K562 (cell line): ENCODE data around the gene C16orf89. TPM values are rescaled to one million over a fixed set of nuclear protein-coding genes. Genes with fewer than 3 reads are reported as not detected.

Source experiments
- ATAC-seq: fragments of 200-7000 bp; cut with Tn5 transposase; 3 replicates; pipeline ENCODE4 v1.9.1; 2020; ENCODE audit warnings: moderate library complexity
- BruUV-seq: library from RNA; stranded (reverse); fragments of 400-500 nt; replicated peaks from 2 replicates; lab custom pipeline; 2021; lab: Mats Ljungman, UMichigan
- CTCF ChIA-PET: fragments of 300-600 bp; formaldehyde crosslinking; extraction: SDS; loops from one replicate; lab custom pipeline; 2021; ENCODE audit warnings: low intra/inter-chr PET ratio; lab: Yijun Ruan, JAX
- POLR2A ChIA-PET: fragments of 300-600, 350-650 bp; sonication (Branson Sonifier 250); formaldehyde crosslinking; extraction: SDS; loops from one replicate; lab custom pipeline; 2021; ENCODE audit warnings: antibody characterized with exemption, inconsistent platforms; lab: Yijun Ruan, JAX
- DNase-seq, 4 experiments: peaks; one replicate each; pipeline versions ENCODE4 v3.0.0 to v3.0.0-alpha.2; 2011 to 2018; ENCODE audit warnings: low spot score in 3 of 4, mixed read lengths in 3 of 4; ENCODE audit errors: extremely low read depth in 1 of 4
- FAIRE-seq: peaks from 2 replicates; lab custom pipeline; 2011; peaks lifted over from hg19 to GRCh38; lab: Jason Lieb, UNC
- H2AFZ ChIP-seq: 2 replicates; pipeline ENCODE4 v1.6.0; 2011; ENCODE audit warnings: low read depth, low read length, control low read depth, inconsistent platforms
- H3K27ac ChIP-seq: fragments of 200-600 bp; 3 replicates; pipeline ENCODE4 v1.8.0; 2011; ENCODE audit warnings: low read depth, mild to moderate bottlenecking, control low read depth, inconsistent platforms, low read length, moderate library complexity, mixed read lengths; ENCODE audit errors: extremely low read depth
- H3K27me3 ChIP-seq, 2 experiments: fragments of 300-600 bp in 1 of 2; 2 replicates in 1 of 2; 3 replicates in 1 of 2; pipeline versions ENCODE4 v1.6.0 to v1.8.0; 2011; ENCODE audit warnings: inconsistent platforms in 2 of 2, low read length in 2 of 2, mild to moderate bottlenecking in 1 of 2, mixed read lengths in 1 of 2, moderate library complexity in 1 of 2; ENCODE audit not compliant: control insufficient read depth in 2 of 2, insufficient read depth in 2 of 2
- H3K36me3 ChIP-seq: fragments of 300-600 bp; 3 replicates; pipeline ENCODE4 v1.8.0; 2011; ENCODE audit warnings: mild to moderate bottlenecking, low read length, inconsistent platforms; ENCODE audit not compliant: control insufficient read depth, insufficient read depth
- H3K4me1 ChIP-seq, 2 experiments: fragments of 200-600 bp in 1 of 2; replicated peaks in 1 of 2; 2 replicates in 1 of 2; 3 replicates in 1 of 2; pipeline versions ENCODE4 v1.5.1 to v1.8.0; 2011; ENCODE audit warnings: inconsistent platforms in 2 of 2, low read length in 2 of 2, mild to moderate bottlenecking in 1 of 2, mixed read lengths in 1 of 2, moderate library complexity in 1 of 2; ENCODE audit not compliant: control insufficient read depth in 2 of 2, insufficient read depth in 2 of 2
- H3K4me2 ChIP-seq: 2 replicates; pipeline ENCODE4 v1.6.1; 2011; ENCODE audit warnings: low read length, control low read depth, inconsistent platforms, mixed read lengths; ENCODE audit not compliant: insufficient read depth
- H3K4me3 ChIP-seq: fragments of 200-600 bp; sonication (generic), shearing (Covaris generic); 2 replicates; pipeline ENCODE4 v1.5.1; 2016; ENCODE audit warnings: control low read depth, inconsistent platforms
- H3K79me2 ChIP-seq: fragments of 200-600 bp; 3 replicates; pipeline ENCODE4 v1.8.0; 2011; ENCODE audit warnings: low read length, inconsistent platforms; ENCODE audit not compliant: control insufficient read depth, insufficient read depth
- H3K9ac ChIP-seq, 2 experiments: 2 replicates each; pipeline versions ENCODE4 v1.6.0 to v1.6.1; 2011; ENCODE audit warnings: low read depth in 2 of 2, low read length in 2 of 2, control low read depth in 1 of 2, inconsistent platforms in 1 of 2, mild to moderate bottlenecking in 1 of 2, mixed read lengths in 1 of 2; ENCODE audit not compliant: insufficient read depth in 1 of 2
- H3K9me1 ChIP-seq: one replicate; pipeline ENCODE4 v1.6.0; 2011; ENCODE audit warnings: inconsistent platforms, mild to moderate bottlenecking, low read length, moderate library complexity; ENCODE audit not compliant: control insufficient read depth, insufficient read depth
- H3K9me3 ChIP-seq: replicated peaks from 2 replicates; pipeline ENCODE4 v1.5.1; 2011; ENCODE audit warnings: low read depth, low read length, inconsistent platforms; ENCODE audit not compliant: control insufficient read depth, insufficient read depth
- H4K20me1 ChIP-seq: replicated peaks from 2 replicates; pipeline ENCODE4 v1.6.1; 2011; ENCODE audit warnings: low read length, inconsistent platforms, mixed read lengths; ENCODE audit not compliant: control insufficient read depth, insufficient read depth
- CAMTA2 ChIP-seq: fragments of 250-450 bp; sonication (Bioruptor Pico); conservative IDR thresholded peaks from 2 replicates; pipeline ENCODE4 v1.5.1; 2022
- CEBPG ChIP-seq, 3 experiments: fragments of 200-800 bp in 1 of 3; sonication (Bioruptor generic) in 1 of 3; sonication (generic) in 1 of 3; formaldehyde crosslinking in 1 of 3; IDR thresholded peaks in 2 of 3; conservative IDR thresholded peaks in 1 of 3; 2 replicates each; pipeline versions ENCODE4 v1.6.1 to v1.8.0; 2016 to 2022; ENCODE audit warnings: missing compliant biosample characterization in 2 of 3, missing genetic modification characterization in 2 of 3, mild to moderate bottlenecking in 1 of 3, missing genetic modification reagents in 1 of 3
- EGR1 ChIP-seq: fragments of 450-650 bp; conservative IDR thresholded peaks from 2 replicates; pipeline ENCODE4 v1.6.1; 2017; ENCODE audit warnings: mild to moderate bottlenecking
- HNRNPK ChIP-seq: fragments of 200-400 bp; formaldehyde crosslinking; IDR thresholded peaks from one replicate; pipeline ENCODE4 v1.6.1; 2018; ENCODE audit warnings: mild to moderate bottlenecking, low read depth, low read length; ENCODE audit not compliant: poor library complexity, severe bottlenecking
- PTRF ChIP-seq: fragments of 450-650 bp; IDR thresholded peaks from 2 replicates; pipeline ENCODE4 v1.6.1; 2016; ENCODE audit warnings: mild to moderate bottlenecking, missing genetic modification characterization, missing compliant biosample characterization
- SMAD2 ChIP-seq: fragments of 150-350 bp; IDR thresholded peaks from 2 replicates; pipeline ENCODE4 v1.6.1; 2014; ENCODE audit warnings: low read depth, mild to moderate bottlenecking, low read length
- U2AF1 ChIP-seq: fragments of 200-400 bp; formaldehyde crosslinking; optimal IDR thresholded peaks from 2 replicates; pipeline ENCODE3; 2017; ENCODE audit warnings: mild to moderate bottlenecking, low read depth, low read length, moderate library complexity
- YY1 ChIP-seq, 3 experiments: IDR thresholded peaks; 2 replicates each; pipeline ENCODE4 v1.6.1; 2011; ENCODE audit warnings: low read length in 2 of 3, mild to moderate bottlenecking in 2 of 3, moderate library complexity in 2 of 3, borderline replicate concordance in 1 of 3, control low read depth in 1 of 3, low read depth in 1 of 3; ENCODE audit not compliant: insufficient read depth in 3 of 3, insufficient replicate concordance in 2 of 3, control insufficient read depth in 1 of 3, insufficient read length in 1 of 3; ENCODE audit errors: extremely low read depth in 1 of 3
- ZNF589 ChIP-seq: fragments of 200-800 bp; sonication (Bioruptor generic); IDR thresholded peaks from 2 replicates; pipeline ENCODE4 v1.6.1; 2016; ENCODE audit warnings: low read depth, missing genetic modification characterization, missing compliant biosample characterization
- WGBS: fragments of 100-300 bp; shearing (Covaris generic); methylation state at CpG from one replicate; pipeline ENCODE4 v1.1.6; 2016; ENCODE audit warnings: low coverage, mixed read lengths; ENCODE audit not compliant: insufficient coverage; ENCODE audit errors: missing lambda C conversion rate; 5-methylcytosine and 5-hydroxymethylcytosine counted together
- in situ Hi-C: fragments of 300-500 bp; cut with MboI; formaldehyde crosslinking; loops from 4 replicates; pipeline ENCODE4 v1.15.0; 2018; ENCODE audit warnings: inconsistent platforms, mixed read lengths
- intact Hi-C: fragments of 100-400 bp; cut with micrococcal nuclease; formaldehyde crosslinking; loops from 2 replicates; pipeline ENCODE4 v1.14.2; 2022
- polyA plus RNA-seq, 8 experiments: library from polyadenylated mRNA; depleted of rRNA in 4 of 8; stranded (reverse) in 5 of 8; unstranded in 3 of 8; fragments of >200 nt; fragmentation: Nextera tagmentation in 2 of 8; fragmentation: Illumina TruSeq in 1 of 8; extraction: Ambion mirVana in 2 of 8; extraction: Trizol in 1 of 8; gene quantifications; 2 replicates each; pipeline versions ENCODE4 v1.2.1 to v1.2.3, GENCODE V29; 2011 to 2014; ENCODE audit warnings: inconsistent platforms in 1 of 8, missing spikeins in 1 of 8
- total RNA-seq, 7 experiments: library from RNA; depleted of rRNA in 6 of 7; stranded (reverse); fragments of >200 nt in 6 of 7; fragmentation: Illumina TruSeq in 2 of 7; extraction: Trizol in 2 of 7; gene quantifications; 2 replicates each; pipeline versions ENCODE4 v1.2.1 to v1.2.3, GENCODE V29; 2011 to 2021; ENCODE audit warnings: low replicate concordance in 1 of 7
- TF ChIP-seq, protein P1 (sequence below), 2 experiments: fragments of 450-650 bp in 1 of 2; sonication (generic) in 1 of 2; formaldehyde crosslinking in 1 of 2; IDR thresholded peaks in 1 of 2; conservative IDR thresholded peaks in 1 of 2; 2 replicates each; pipeline versions ENCODE4 v1.6.1 to v1.8.1; 2016 to 2023; ENCODE audit warnings: mild to moderate bottlenecking in 2 of 2, moderate library complexity in 2 of 2, inconsistent platforms in 1 of 2, missing genetic modification reagents in 1 of 2

The C16orf89 gene
- total and polyA plus RNA-seq, 9 of the 15 experiments (the other 6 are each of a cell fraction or from before 2014, with no cell fraction given): not detected

DNA sequence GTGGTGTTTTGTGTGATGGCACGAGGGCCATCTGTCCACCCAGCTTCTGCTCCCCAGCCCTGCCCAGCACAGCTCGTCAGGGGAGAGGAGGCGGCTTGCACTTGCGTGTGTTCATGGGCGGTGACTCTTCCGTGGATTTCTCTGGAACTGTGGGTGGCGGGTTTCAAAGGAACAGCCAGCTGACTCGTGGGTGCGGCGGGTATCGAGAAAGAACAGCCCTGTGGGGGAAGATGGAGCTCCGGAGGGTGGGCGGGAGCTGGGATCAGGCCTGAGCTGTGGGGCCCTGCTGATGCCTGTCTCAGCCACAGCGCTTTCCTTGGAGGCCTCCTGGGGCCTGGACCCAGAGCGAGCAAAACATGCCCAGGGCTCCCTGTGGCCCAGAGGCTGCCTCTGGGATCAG is 45.2 kb downstream of the C16orf89 start:
- BruUV-seq: no TSS peak
- Histone ChIP-seq H3K4me1 (peaks cover 0 to 9% of the 10 kb centered on the region in 2 experiments; a peak in 1 of 5 replicates), H3K79me2 (no peaks in the 10 kb centered on the region), H4K20me1 (no peaks in the 10 kb centered on the region; the same call in 1 of the 2 replicates), H3K4me2 (no peak overlapping the region), H3K27me3 (peaks cover 8 to 51% of the 10 kb centered on the region in 2 experiments; a peak in 4 of 5 replicates), H3K36me3 (no peaks in the 10 kb centered on the region)
- TF ChIP-seq U2AF1 (no peak), EGR1 (0 out of 2 replicates have a peak, but pooled peaks have one; percentile 13)
- TF ChIP-seq, all 486 proteins: peak for 1
- intact Hi-C loops: no loop called here
- Histone ChIP-seq H3K9me3 (no peaks in the 10 kb centered on the region), H3K4me3 (no peak overlapping the region), H3K9ac (no peak overlapping the region), H3K9me1 (no peaks in the 10 kb centered on the region), H3K27ac (no peak overlapping the region), H2AFZ (no peak overlapping the region)
- POLR2A ChIA-PET: interaction anchor here (0.9 to 1.4 kb wide), 2 partner anchors 9 to 10 kb away, joined by 3 to 7 read pairs; no protein-coding TSS in a partner anchor
- in situ Hi-C loops: no loop called here
- FAIRE-seq (no peak), DNase-seq (no peak), ATAC-seq (peak; percentile 42)
- WGBS: 0% methylated on average over 11 of the region's 15 CpGs
- CTCF ChIA-PET: no interaction called here

DNA sequence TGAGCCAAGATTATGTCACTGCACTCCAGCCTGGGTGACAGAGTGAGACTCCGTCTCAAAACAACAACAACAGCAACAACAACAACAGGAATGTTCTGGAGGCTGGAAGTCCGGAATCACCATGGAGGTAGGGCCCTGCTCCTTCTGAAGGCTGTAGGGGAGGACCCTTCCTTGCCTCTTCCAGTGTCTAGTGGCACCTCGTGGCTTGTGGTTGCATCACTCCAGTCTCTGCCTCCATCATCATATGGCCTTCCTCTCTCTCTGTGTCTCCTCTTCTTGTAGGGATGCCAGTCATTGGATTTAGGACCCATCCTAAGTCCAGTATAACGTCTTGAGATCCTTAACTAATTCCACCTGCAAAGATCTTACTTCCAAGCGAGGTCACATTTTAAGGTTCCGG is 46.0 kb downstream of the C16orf89 start:
- ChIA-PET POLR2A (interaction anchor here (1.4 kb wide), 1 partner anchor 9 kb away, joined by 7 read pairs; no protein-coding TSS in a partner anchor), CTCF (no interaction called here)
- Histone ChIP-seq H2AFZ (no peak overlapping the region), H3K4me1 (peaks cover 0 to 5% of the 10 kb centered on the region in 2 experiments; a peak in 1 of 5 replicates), H3K79me2 (no peaks in the 10 kb centered on the region), H3K36me3 (no peaks in the 10 kb centered on the region), H3K27me3 (peaks cover 11 to 59% of the 10 kb centered on the region in 2 experiments; a peak in 4 of 5 replicates), H3K4me3 (no peak overlapping the region), H3K27ac (no peak overlapping the region), H3K9me1 (no peaks in the 10 kb centered on the region), H3K9me3 (no peaks in the 10 kb centered on the region), H4K20me1 (no peaks in the 10 kb centered on the region; the same call in 1 of the 2 replicates), H3K9ac (no peak overlapping the region), H3K4me2 (no peak overlapping the region)
- FAIRE-seq: no peak
- WGBS: 8% methylated on average over 6 of the region's 6 CpGs
- DNase-seq: no peak
- peak; percentile 71 for ATAC-seq
- intact Hi-C loops (no loop called here), in situ Hi-C loops (no loop called here)
- no TSS peak for BruUV-seq
- TF ChIP-seq, protein P1, sequence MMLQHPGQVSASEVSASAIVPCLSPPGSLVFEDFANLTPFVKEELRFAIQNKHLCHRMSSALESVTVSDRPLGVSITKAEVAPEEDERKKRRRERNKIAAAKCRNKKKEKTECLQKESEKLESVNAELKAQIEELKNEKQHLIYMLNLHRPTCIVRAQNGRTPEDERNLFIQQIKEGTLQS (IDR thresholded peaks at IDR 0.05): peak; percentile 62
- TF ChIP-seq, protein P1 (CRISPR knock-in tag; conservative IDR thresholded peaks at IDR 0.05): no peak
- TF ChIP-seq HNRNPK (no peak), CAMTA2 (CRISPR knock-in tag) (no peak), ZNF589 (CRISPR knock-in tag) (no peak), YY1 (IDR thresholded peaks at IDR 0.05; ENCODE audit: borderline replicate concordance in 1 of 3, control insufficient read depth in 1 of 3, extremely low read depth in 1 of 3, insufficient read depth in 3 of 3, insufficient read length in 1 of 3, insufficient replicate concordance in 2 of 3, low read depth in 1 of 3, low read length in 2 of 3) (no peak), PTRF (tag) (no peak), CEBPG (CRISPR knock-in tag; IDR thresholded peaks at IDR 0.05) (peak; percentile 76), CEBPG (tag; conservative IDR thresholded peaks at IDR 0.05 in 1 of 2, IDR thresholded peaks at IDR 0.05 in 1 of 2) (peak in 1 of 2 experiments; percentile 34; a peak in 1 of 4 replicates), SMAD2 (no peak)
